KOPT-K1 (cell line): ENCODE measurements around the gene SMAD6.
"Not testable (repeated sequence)": the region's sequence is repeated elsewhere in the genome, so short reads cannot be mapped to it uniquely, and the experiment has no call there.

Source experiments
- H3K27ac ChIP-seq: fragments of 200-600 bp; sonication (generic); 2 replicates; pipeline ENCODE4 v1.5.1; 2016; ENCODE audit warnings: antibody characterized with exemption, mild to moderate bottlenecking, low read depth, low read length; ENCODE audit not compliant: poor library complexity, severe bottlenecking
- H3K36me3 ChIP-seq: fragments of 200-600 bp; sonication (generic); 2 replicates; pipeline ENCODE4 v1.5.1; 2017; ENCODE audit warnings: antibody characterized with exemption, mild to moderate bottlenecking, low read length, moderate library complexity; ENCODE audit not compliant: insufficient read depth
- H3K9me3 ChIP-seq: fragments of 200-600 bp; sonication (generic); 2 replicates; pipeline ENCODE4 v1.5.1; 2017; ENCODE audit warnings: antibody characterized with exemption, low read length, mild to moderate bottlenecking; ENCODE audit not compliant: insufficient read depth, poor library complexity, severe bottlenecking

Gene SMAD6

GRCh38 chr15:66821307-66821706, 119.3 kb downstream of the SMAD6 start:
- Histone ChIP-seq H3K9me3 (no peaks in the 10 kb centered on the region), H3K27ac (no peak overlapping the region), H3K36me3 (no peaks in the 10 kb centered on the region)

- H3K27ac ChIP-seq = no peak overlapping the region
- H3K9me3 ChIP-seq = no peaks in the 10 kb centered on the region
- H3K36me3 ChIP-seq = no peaks in the 10 kb centered on the region
These were observed 120.1 kb downstream of the SMAD6 start for GRCh38 chr15:66822114-66822513.

GRCh38 chr15:66822576-66822975, 120.5 kb downstream of the SMAD6 start:
- Histone ChIP-seq H3K27ac (no peak overlapping the region), H3K9me3 (no peaks in the 10 kb centered on the region), H3K36me3 (no peaks in the 10 kb centered on the region)

DNA sequence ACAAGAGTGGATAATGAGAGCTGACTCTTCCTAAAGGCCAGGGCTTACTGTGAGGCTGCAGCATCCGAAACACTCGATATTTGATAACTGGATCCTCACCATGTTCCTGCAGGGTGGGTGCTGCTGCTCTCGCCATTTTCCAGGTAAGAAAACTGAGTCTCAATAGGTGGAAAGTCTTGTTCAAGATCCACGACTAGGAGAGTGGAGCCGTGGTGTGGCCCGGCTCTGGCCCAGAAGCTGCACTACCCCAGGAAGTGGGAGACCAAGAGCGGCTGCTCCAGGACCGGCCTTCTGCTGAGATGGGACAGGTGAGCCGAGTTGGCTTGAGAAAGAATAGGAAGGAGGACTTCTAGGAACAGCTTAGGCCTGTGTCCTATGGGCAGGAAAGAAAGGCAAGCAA, 121.6 kb downstream of the SMAD6 start:
- H3K36me3 ChIP-seq = no peaks in the 10 kb centered on the region
- H3K9me3 ChIP-seq = no peaks in the 10 kb centered on the region
- no peak overlapping the region for H3K27ac ChIP-seq

GRCh38 chr15:66824424-66824823, 122.4 kb downstream of the SMAD6 start:
- Histone ChIP-seq H3K27ac (no peak overlapping the region), H3K36me3 (no peaks in the 10 kb centered on the region), H3K9me3 (no peaks in the 10 kb centered on the region)

- H3K36me3 ChIP-seq = no peaks in the 10 kb centered on the region
- H3K9me3 ChIP-seq = no peaks in the 10 kb centered on the region
These were observed 123.1 kb downstream of the SMAD6 start for GRCh38 chr15:66825139-66825538.

GRCh38 chr15:66825731-66826130, 123.7 kb downstream of the SMAD6 start:
- Histone ChIP-seq H3K27ac (no peak overlapping the region), H3K36me3 (no peaks in the 10 kb centered on the region), H3K9me3 (no peaks in the 10 kb centered on the region)

More at GRCh38 chr15:66825139-66825538, 123.1 kb downstream of the SMAD6 start:
- H3K27ac ChIP-seq = no peak overlapping the region

DNA sequence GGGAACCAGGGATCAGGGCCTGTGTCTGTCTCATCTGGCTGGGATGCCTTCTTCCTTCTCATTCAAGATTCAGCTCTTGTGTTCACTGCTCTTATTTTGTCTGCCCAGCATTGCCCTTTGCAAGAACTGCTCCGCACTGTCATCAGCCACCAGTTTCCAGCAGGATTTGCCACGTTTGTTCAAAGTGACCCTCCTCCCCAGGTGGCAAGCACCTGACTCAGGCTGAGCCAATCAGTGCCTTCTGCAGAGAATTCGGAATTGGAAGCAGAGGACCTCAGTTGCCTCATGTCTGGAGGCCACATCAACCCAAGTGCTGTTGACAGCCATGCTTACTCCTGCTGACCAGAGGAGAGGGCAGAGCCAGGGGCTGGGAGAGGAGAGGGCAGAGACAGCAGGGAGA, 124.5 kb downstream of the SMAD6 start:
- no peaks in the 10 kb centered on the region for H3K36me3 ChIP-seq
- H3K9me3 ChIP-seq = no peaks in the 10 kb centered on the region
- no peak overlapping the region for H3K27ac ChIP-seq

DNA sequence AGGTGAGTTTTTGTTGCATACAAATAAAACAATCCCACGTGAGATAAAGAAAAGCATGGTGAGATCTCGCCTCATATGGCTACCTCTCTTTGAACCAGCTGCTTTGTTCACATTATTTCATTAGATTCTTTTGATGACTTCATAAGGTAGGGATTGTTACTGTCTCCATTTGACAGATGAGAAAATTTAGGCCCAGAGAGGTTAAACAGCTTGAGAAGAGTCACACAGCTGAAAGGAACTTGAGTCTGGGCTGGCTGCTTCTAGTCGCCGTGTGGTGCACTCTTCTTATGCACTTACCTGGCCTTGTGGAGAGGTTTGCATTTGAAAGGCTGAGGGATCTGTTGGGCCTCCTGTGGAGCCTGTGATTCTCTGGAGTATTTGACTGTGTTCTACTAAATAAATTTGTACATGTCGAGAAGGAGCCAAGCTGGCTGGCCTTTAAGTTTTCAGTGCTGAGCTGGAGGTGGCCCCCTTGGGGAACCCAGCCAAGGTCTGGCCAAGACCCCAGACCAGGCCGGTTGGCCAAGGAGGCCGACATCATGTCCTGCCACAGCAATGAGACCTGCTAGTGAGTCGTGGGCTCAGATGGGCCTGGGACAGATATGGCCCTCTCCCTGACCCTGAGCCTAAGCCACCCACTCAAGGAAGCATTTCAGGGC, 125.1 kb downstream of the SMAD6 start:
- no peak overlapping the region for H3K27ac ChIP-seq
- no peaks in the 10 kb centered on the region for H3K9me3 ChIP-seq
- H3K36me3 ChIP-seq = no peaks in the 10 kb centered on the region

DNA sequence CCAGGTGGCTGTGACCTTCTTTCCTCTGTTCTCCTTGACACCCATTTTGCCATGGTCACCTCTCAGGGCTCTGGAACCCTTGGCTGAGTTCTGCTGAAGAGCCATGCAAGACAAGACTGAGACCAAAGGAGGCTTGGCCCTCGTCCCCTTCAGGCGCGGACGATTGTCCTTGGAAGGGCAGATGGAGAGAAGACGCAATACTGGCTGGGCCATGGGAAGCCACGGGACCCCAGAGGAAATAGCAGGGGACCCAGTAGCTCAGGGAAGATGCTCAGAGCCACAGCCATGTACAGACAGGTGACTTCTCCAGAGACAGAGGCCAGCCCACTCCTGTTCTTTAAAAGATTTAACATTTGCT, 125.6 kb downstream of the SMAD6 start:
- H3K27ac ChIP-seq = no peak overlapping the region
- H3K9me3 ChIP-seq = no peaks in the 10 kb centered on the region
- H3K36me3 ChIP-seq = no peaks in the 10 kb centered on the region

GRCh38 chr15:66828817-66829541, 126.9 kb downstream of the SMAD6 start:
- not testable (repeated sequence) for H3K27ac ChIP-seq, H3K36me3 ChIP-seq, H3K9me3 ChIP-seq

DNA sequence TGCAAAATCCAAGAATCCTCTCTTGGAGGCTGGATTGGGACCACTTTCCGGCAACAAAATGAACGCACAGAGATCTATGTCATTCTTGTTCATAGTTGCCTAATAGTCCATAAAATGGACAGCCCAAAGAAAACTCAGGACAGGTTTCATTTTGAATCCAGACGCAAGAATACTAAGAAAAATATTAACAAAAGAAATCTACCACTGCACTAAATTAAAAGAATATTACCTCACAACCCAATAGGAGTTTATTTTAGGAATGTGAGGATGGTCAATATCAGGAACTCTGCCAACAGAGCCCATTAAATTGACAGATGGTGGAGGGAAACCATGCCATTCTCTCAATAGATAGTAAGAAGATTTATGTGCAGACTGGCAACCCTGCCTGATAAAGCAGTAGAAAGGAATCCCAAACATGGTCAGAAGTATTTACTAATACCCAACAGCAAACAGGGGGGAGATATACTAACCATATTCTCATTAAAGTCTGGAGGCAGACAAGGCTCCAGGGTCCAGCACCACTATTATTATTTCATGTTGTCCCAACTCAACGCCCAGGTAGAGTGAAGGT, 127.6 kb downstream of the SMAD6 start:
- no peak overlapping the region for H3K27ac ChIP-seq
- no peaks in the 10 kb centered on the region for H3K36me3 ChIP-seq
- no peaks in the 10 kb centered on the region for H3K9me3 ChIP-seq

DNA sequence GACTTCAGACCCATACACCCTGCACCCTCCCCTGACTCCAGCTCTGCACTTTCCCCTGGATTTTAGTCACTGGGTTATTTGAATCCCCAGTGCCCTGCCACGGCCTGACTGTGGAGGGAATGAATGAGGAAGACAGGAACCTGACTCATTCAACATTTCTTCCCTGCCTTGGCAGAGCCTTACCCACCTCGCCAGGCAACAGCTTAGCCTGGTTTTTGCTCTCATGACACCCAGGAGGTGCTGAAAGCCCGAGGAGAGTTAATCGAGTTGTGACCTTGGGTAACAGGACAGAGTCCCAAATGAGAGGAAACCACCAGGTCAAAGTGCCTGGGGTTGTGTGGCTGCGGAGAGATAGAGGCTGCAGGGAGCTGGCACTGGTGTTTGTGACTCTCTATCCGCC, 128.3 kb downstream of the SMAD6 start:
- no peak overlapping the region for H3K27ac ChIP-seq
- no peaks in the 10 kb centered on the region for H3K9me3 ChIP-seq
- H3K36me3 ChIP-seq = no peaks in the 10 kb centered on the region

GRCh38 chr15:66830823-66831222, 128.8 kb downstream of the SMAD6 start:
- H3K36me3 ChIP-seq = no peaks in the 10 kb centered on the region
- H3K27ac ChIP-seq = no peak overlapping the region
- no peaks in the 10 kb centered on the region for H3K9me3 ChIP-seq

- Histone ChIP-seq H3K27ac (no peak overlapping the region), H3K9me3 (no peaks in the 10 kb centered on the region), H3K36me3 (no peaks in the 10 kb centered on the region)
These were observed 129.3 kb downstream of the SMAD6 start for GRCh38 chr15:66831289-66831688.
